A549 (cell line): ENCODE data around the gene VHLL. TPM values are rescaled to one million over a fixed set of nuclear protein-coding genes. Genes with fewer than 3 reads are reported as not detected.

Experiments
- ATAC-seq, 2 experiments: fragments of 200-7000 bp in 1 of 2; fragments of >200 bp in 1 of 2; cut with Nextera tagmentation in 1 of 2; cut with Tn5 transposase in 1 of 2; 3 replicates each; pipeline versions ENCODE4 v1.8.0 to v1.9.1; 2018 to 2020; ENCODE audit warnings: mild to moderate bottlenecking in 1 of 2, moderate library complexity in 1 of 2
- CTCF ChIA-PET: fragments of 300-600 bp; sonication (Branson Sonifier 250); formaldehyde crosslinking; extraction: SDS; loops from one replicate; lab custom pipeline; 2021; ENCODE audit warnings: antibody characterized with exemption, inconsistent platforms; lab: Yijun Ruan, JAX
- POLR2A ChIA-PET: fragments of 350-600 bp; formaldehyde crosslinking; extraction: SDS; loops from one replicate; lab custom pipeline; 2021; ENCODE audit warnings: antibody characterized with exemption, inconsistent platforms; lab: Yijun Ruan, JAX
- DNase-seq, 2 experiments: peaks; one replicate each; pipeline versions ENCODE4 v3.0.0 to v3.0.0-alpha.2; 2011 to 2016; ENCODE audit warnings: low read depth in 1 of 2, low spot score in 1 of 2
- FAIRE-seq: peaks from 2 replicates; lab custom pipeline; 2011; peaks lifted over from hg19 to GRCh38; lab: Jason Lieb, UNC
- H3K27ac ChIP-seq, 2 experiments: fragments of >200 bp; sonication (Bioruptor Twin); formaldehyde crosslinking; 3 replicates each; pipeline ENCODE4 v1.5.1; 2016 to 2017
- H3K4me1 ChIP-seq: fragments of >200 bp; sonication (Bioruptor Twin); formaldehyde crosslinking; 3 replicates; pipeline ENCODE4 v1.6.1; 2016
- H3K4me2 ChIP-seq: fragments of >200 bp; sonication (Bioruptor Twin); formaldehyde crosslinking; 3 replicates; pipeline ENCODE4 v1.6.1; 2016
- H3K4me3 ChIP-seq: fragments of >200 bp; sonication (Bioruptor Twin); formaldehyde crosslinking; 3 replicates; pipeline ENCODE4 v1.5.1; 2016
- H3K9me3 ChIP-seq: fragments of >200 bp; sonication (Bioruptor Twin); formaldehyde crosslinking; 3 replicates; pipeline ENCODE4 v1.6.1; 2016
- CEBPB ChIP-seq, 2 experiments: fragments of >200 bp in 1 of 2; sonication (Bioruptor Twin) in 1 of 2; formaldehyde crosslinking in 1 of 2; IDR thresholded peaks; 2 replicates each; pipeline ENCODE4 v1.6.1; 2012 to 2016
- CTCF ChIP-seq: fragments of >200 bp; sonication (Bioruptor Twin); formaldehyde crosslinking; IDR thresholded peaks from 3 replicates; pipeline ENCODE4 v1.5.1; 2016
- E2F6 ChIP-seq: IDR thresholded peaks from 2 replicates; pipeline ENCODE4 v1.6.1; 2012; ENCODE audit warnings: low read depth, borderline replicate concordance
- ELK1 ChIP-seq: fragments of 150-350 bp; IDR thresholded peaks from 2 replicates; pipeline ENCODE4 v1.6.1; 2014; ENCODE audit warnings: low read depth, mild to moderate bottlenecking, low read length
- FOSL2 ChIP-seq, 2 experiments: fragments of 450-650 bp in 1 of 2; fragments of >200 bp in 1 of 2; sonication (Bioruptor Twin) in 1 of 2; formaldehyde crosslinking; IDR thresholded peaks; 2 replicates each; pipeline versions ENCODE4 v1.5.0 to v1.6.1; 2016 to 2020; ENCODE audit warnings: mild to moderate bottlenecking in 1 of 2, moderate library complexity in 1 of 2
- FOXS1 ChIP-seq: fragments of 250-450 bp; sonication (Bioruptor Pico); IDR thresholded peaks from 2 replicates; pipeline ENCODE4 v1.5.0; 2020; ENCODE audit warnings: mild to moderate bottlenecking, moderate library complexity
- GATA3 ChIP-seq: IDR thresholded peaks from 2 replicates; pipeline ENCODE4 v1.6.1; 2012; ENCODE audit warnings: borderline replicate concordance
- HEYL ChIP-seq: fragments of 250-450 bp; sonication (Bioruptor Pico); IDR thresholded peaks from 2 replicates; pipeline ENCODE4 v1.8.0; 2021; ENCODE audit warnings: mild to moderate bottlenecking, moderate library complexity
- RAD21 ChIP-seq, 2 experiments: fragments of >200 bp in 1 of 2; sonication (Bioruptor Twin) in 1 of 2; formaldehyde crosslinking in 1 of 2; IDR thresholded peaks in 1 of 2; conservative IDR thresholded peaks in 1 of 2; 2 replicates in 1 of 2; 3 replicates in 1 of 2; pipeline ENCODE4 v1.6.1; 2012 to 2018; ENCODE audit warnings: inconsistent platforms in 1 of 2
- RARB ChIP-seq: fragments of 250-450 bp; sonication (Bioruptor Pico); IDR thresholded peaks from 2 replicates; pipeline ENCODE4 v1.8.0; 2021; ENCODE audit warnings: mild to moderate bottlenecking, moderate library complexity
- RFX5 ChIP-seq: fragments of 450-650 bp; IDR thresholded peaks from 2 replicates; pipeline ENCODE4 v1.7.1; 2014; ENCODE audit warnings: antibody characterized with exemption, mild to moderate bottlenecking, moderate library complexity
- SMC3 ChIP-seq: fragments of >200 bp; sonication (Bioruptor Twin); formaldehyde crosslinking; IDR thresholded peaks from 3 replicates; pipeline ENCODE4 v1.6.1; 2018; ENCODE audit warnings: inconsistent platforms
- USF2 ChIP-seq: fragments of 450-650 bp; IDR thresholded peaks from 2 replicates; pipeline ENCODE4 v1.6.1; 2014; ENCODE audit warnings: antibody characterized with exemption
- WGBS: methylation state at CpG from one replicate; pipeline ENCODE4 v1.1.6; 2017; ENCODE audit errors: missing lambda C conversion rate; 5-methylcytosine and 5-hydroxymethylcytosine counted together
- polyA plus RNA-seq, 4 experiments: library from polyadenylated mRNA; depleted of rRNA in 3 of 4; stranded (reverse); fragments of >200 nt; fragmentation: RNase III in 1 of 4; extraction: RNeasy Plus Mini Kit Qiagen cat#74134 plus additional on column Dnase treatment in 1 of 4; gene quantifications; 2 replicates in 3 of 4; 3 replicates in 1 of 4; pipeline ENCODE4 v1.2.3, GENCODE V29; 2011 to 2017

The VHLL gene
- polyA plus RNA-seq, 2 of the 4 experiments (the other 2 are of a cell fraction) = not detected

- Histone ChIP-seq H3K4me3 (no peak overlapping the region), H3K4me1 (no peaks in the 10 kb centered on the region), H3K4me2 (no peak overlapping the region), H3K27ac (no peak overlapping the region), H3K9me3 (no peaks in the 10 kb centered on the region)
- CTCF ChIA-PET = interaction anchor here (0.6 to 3.9 kb wide), 7 partner anchors 10 to 220 kb away, joined by 3 to 34 read pairs (median 8); partner anchors contain the start of gene TMEM79
- POLR2A ChIA-PET = interaction anchor here (1.1 to 1.8 kb wide), 2 partner anchors 16 to 17 kb away, joined by 3 to 4 read pairs; partner anchors contain the start of genes CCT3 and TSACC
- TF ChIP-seq FOSL2 (IDR thresholded peaks at IDR 0.05) = no peak
- peak; percentile 19; the same call in 1 of the 2 replicates for TF ChIP-seq FOSL2 (CRISPR knock-in tag; IDR thresholded peaks at IDR 0.05)
- TF ChIP-seq USF2 = no peak
- FAIRE-seq (no peak), ATAC-seq (no peak), DNase-seq (no peak)
- WGBS = 65% methylated on average over 3 of the region's 3 CpGs
These were observed 21.5 kb upstream of the VHLL start for GRCh38 chr1:156320560-156320959.

- ChIA-PET CTCF (interaction anchor here (0.7 to 3.9 kb wide), 20 partner anchors 11 to 226 kb away, joined by 3 to 34 read pairs (median 4); partner anchors contain the start of gene TMEM79), POLR2A (interaction anchor here (1.1 to 1.8 kb wide), 2 partner anchors 15 to 18 kb away, joined by 3 to 4 read pairs; partner anchors contain the start of genes CCT3 and TSACC)
- Histone ChIP-seq H3K4me3 (no peak overlapping the region), H3K27ac (no peak overlapping the region), H3K4me2 (no peak overlapping the region), H3K4me1 (no peaks in the 10 kb centered on the region), H3K9me3 (no peaks in the 10 kb centered on the region)
- WGBS = 87% methylated on average over 1 of the region's 1 CpG
- DNase-seq = peak; percentile 33 to 35
- no peak for TF ChIP-seq FOXS1
- 0 out of 3 replicates have a peak, but pooled peaks have one; percentile 9 for TF ChIP-seq SMC3
- peak; percentile 60 for TF ChIP-seq CTCF
- peak; percentile 40 to 52; a peak in 3 of 5 replicates for TF ChIP-seq RAD21 (conservative IDR thresholded peaks at IDR 0.05 in 1 of 2, IDR thresholded peaks at IDR 0.05 in 1 of 2)
- FAIRE-seq = no peak
- ATAC-seq = peak; percentile 34 to 53; a peak in 4 of 6 replicates
These were observed 20.6 kb upstream of the VHLL start for GRCh38 chr1:156319664-156320063.

- Histone ChIP-seq H3K4me2 (no peak overlapping the region), H3K4me1 (peaks cover 4% of the 10 kb centered on the region; the same call in 1 of the 3 replicates), H3K27ac (no peak overlapping the region), H3K9me3 (no peaks in the 10 kb centered on the region), H3K4me3 (no peak overlapping the region)
- ChIA-PET POLR2A (no interaction called here), CTCF (interaction anchor here (1.2 to 1.7 kb wide), 8 partner anchors 10 to 226 kb away, joined by 3 to 10 read pairs (median 4); partner anchors contain the start of genes SMG5 and VHLL)
- FAIRE-seq = no peak
- TF ChIP-seq E2F6 (no peak), HEYL (CRISPR knock-in tag) (no peak), ELK1 (no peak), GATA3 (no peak), RFX5 (no peak), CEBPB (IDR thresholded peaks at IDR 0.05) (peak; percentile 2 to 47; a peak in 1 of 4 replicates), SMC3 (no peak)
- no peak for DNase-seq
- WGBS = 91% methylated on average over 7 of the region's 7 CpGs
- no peak for ATAC-seq
These were observed 17.8 kb upstream of the VHLL start for GRCh38 chr1:156316909-156317308.

GRCh38 chr1:156310962-156311361, 11.9 kb upstream of the VHLL start:
- CTCF ChIA-PET = interaction anchor here (5.6 kb wide), 1 partner anchor 9 kb away, joined by 34 read pairs; no protein-coding TSS in a partner anchor

More at GRCh38 chr1:156310962-156311361, 11.9 kb upstream of the VHLL start:
- POLR2A ChIA-PET = no interaction called here
- peaks cover 16% of the 10 kb centered on the region for H3K4me1 ChIP-seq
- no peak overlapping the region for H3K4me3 ChIP-seq
- 0 out of 3 replicates have a peak overlapping the region, but pooled peaks have one; percentile 8 for H3K4me2 ChIP-seq
- TF ChIP-seq FOSL2 (IDR thresholded peaks at IDR 0.05) (no peak), FOSL2 (CRISPR knock-in tag; IDR thresholded peaks at IDR 0.05) (peak; percentile 63; the same call in 1 of the 2 replicates), CEBPB (IDR thresholded peaks at IDR 0.05) (peak; percentile 53 to 91; a peak in 3 of 4 replicates), RARB (no peak)
- peak in 1 of 2 experiments; percentile 47 for DNase-seq
- no peak overlapping the region for H3K27ac ChIP-seq
- H3K9me3 ChIP-seq = no peaks in the 10 kb centered on the region
- WGBS = 66% methylated on average over 6 of the region's 6 CpGs
- peak; percentile 34 to 44; a peak in 3 of 6 replicates for ATAC-seq
- FAIRE-seq = no peak
